HepG2 (cell line): ENCODE data around the gene B9D2. TPM values are rescaled to one million over a fixed set of nuclear protein-coding genes. Genes with fewer than 3 reads are reported as not detected.

Experiments
- ATAC-seq: fragments of 200-7000 bp; cut with Tn5 transposase; 3 replicates; pipeline ENCODE4 v1.9.1; 2020; ENCODE audit warnings: mild to moderate bottlenecking, moderate library complexity
- BruUV-seq: library from RNA; stranded (reverse); fragments of 400-500 nt; replicated peaks from 2 replicates; lab custom pipeline; 2021; lab: Mats Ljungman, UMichigan
- CTCF ChIA-PET: fragments of 300-600 bp; formaldehyde crosslinking; extraction: SDS; loops from one replicate; lab custom pipeline; 2021; ENCODE audit warnings: low total read pairs, inconsistent platforms, low intra/inter-chr PET ratio; lab: Yijun Ruan, JAX
- POLR2A ChIA-PET: fragments of 350-600 bp; sonication (Branson Sonifier 250); formaldehyde crosslinking; loops from one replicate; lab custom pipeline; 2020; ENCODE audit warnings: antibody characterized with exemption, inconsistent platforms; lab: Yijun Ruan, JAX
- DNase-seq: peaks from one replicate; pipeline ENCODE4 v3.0.0-alpha.2; 2015; ENCODE audit warnings: low spot score
- FAIRE-seq: peaks from 3 replicates; lab custom pipeline; 2011; peaks lifted over from hg19 to GRCh38; lab: Jason Lieb, UNC
- H2AFZ ChIP-seq: one replicate; pipeline ENCODE4 v1.6.1; 2011; ENCODE audit warnings: low read length, inconsistent platforms
- H3K27ac ChIP-seq: fragments of 300-600 bp; 3 replicates; pipeline ENCODE4 v1.8.0; 2011; ENCODE audit warnings: mixed run types, mild to moderate bottlenecking, mixed read lengths, low read length, inconsistent platforms; ENCODE audit not compliant: insufficient read depth; ENCODE audit errors: extremely low read length
- H3K27me3 ChIP-seq, 2 experiments: fragments of 200-600 bp in 1 of 2; 2 replicates in 1 of 2; 3 replicates in 1 of 2; pipeline versions ENCODE4 v1.6.0 to v1.8.0; 2011; ENCODE audit warnings: low read length in 2 of 2, mild to moderate bottlenecking in 2 of 2, moderate library complexity in 2 of 2, inconsistent platforms in 1 of 2; ENCODE audit not compliant: insufficient read depth in 2 of 2, control insufficient read depth in 1 of 2
- H3K36me3 ChIP-seq, 2 experiments: fragments of 200-600 bp in 1 of 2; replicated peaks in 1 of 2; 2 replicates in 1 of 2; 3 replicates in 1 of 2; pipeline versions ENCODE4 v1.5.1 to v1.8.0; 2011; ENCODE audit warnings: low read length in 2 of 2, inconsistent platforms in 1 of 2; ENCODE audit not compliant: insufficient read depth in 2 of 2, control insufficient read depth in 1 of 2
- H3K4me1 ChIP-seq: 2 replicates; pipeline ENCODE4 v1.5.1; 2012; ENCODE audit warnings: low read length, inconsistent platforms; ENCODE audit not compliant: insufficient read depth
- H3K4me2 ChIP-seq: 2 replicates; pipeline ENCODE4 v1.6.0; 2011; ENCODE audit warnings: low read depth, low read length, inconsistent platforms
- H3K4me3 ChIP-seq, 3 experiments: fragments of 200-600 bp in 1 of 3; sonication (generic), shearing (Covaris generic) in 1 of 3; replicated peaks in 1 of 3; 2 replicates each; pipeline ENCODE4 v1.5.1; 2011 to 2016; ENCODE audit warnings: low read length in 3 of 3, inconsistent platforms in 2 of 3, low read depth in 2 of 3, mild to moderate bottlenecking in 2 of 3, control low read depth in 1 of 3, mixed read lengths in 1 of 3; ENCODE audit not compliant: insufficient read depth in 1 of 3
- H3K79me2 ChIP-seq: one replicate; pipeline ENCODE4 v1.6.1; 2011; ENCODE audit warnings: low read length, inconsistent platforms; ENCODE audit not compliant: insufficient read depth
- H3K9ac ChIP-seq: 2 replicates; pipeline ENCODE4 v1.6.0; 2011; ENCODE audit warnings: mild to moderate bottlenecking, low read depth, low read length, inconsistent platforms; ENCODE audit not compliant: insufficient read depth
- H3K9me3 ChIP-seq: 2 replicates; pipeline ENCODE4 v1.5.1; 2012; ENCODE audit warnings: mild to moderate bottlenecking, low read length
- H4K20me1 ChIP-seq: 2 replicates; pipeline ENCODE4 v1.6.0; 2011; ENCODE audit warnings: inconsistent platforms, mild to moderate bottlenecking, low read length, moderate library complexity; ENCODE audit not compliant: insufficient read depth
- GLI4 ChIP-seq: sonication (generic); formaldehyde crosslinking; IDR thresholded peaks from 2 replicates; pipeline ENCODE4 v1.5.1; 2020; ENCODE audit warnings: missing genetic modification reagents, mild to moderate bottlenecking, moderate library complexity, borderline replicate concordance
- KLF9 ChIP-seq: IDR thresholded peaks from 2 replicates; pipeline ENCODE4 v1.6.1; 2016; ENCODE audit warnings: low read depth
- NPAS2 ChIP-seq: sonication (generic); formaldehyde crosslinking; IDR thresholded peaks from 2 replicates; pipeline ENCODE4 v1.8.0; 2022; ENCODE audit warnings: mild to moderate bottlenecking, missing genetic modification reagents, borderline replicate concordance
- ONECUT2 ChIP-seq: sonication (generic); formaldehyde crosslinking; IDR thresholded peaks from 2 replicates; pipeline ENCODE4 v1.4.0; 2020; ENCODE audit warnings: missing genetic modification reagents
- PBX3 ChIP-seq: sonication (generic); formaldehyde crosslinking; IDR thresholded peaks from 2 replicates; pipeline ENCODE4 v1.8.1; 2023; ENCODE audit warnings: missing genetic modification reagents, inconsistent platforms, borderline replicate concordance
- PRMT3 ChIP-seq: sonication (generic); formaldehyde crosslinking; IDR thresholded peaks from 2 replicates; pipeline ENCODE4 v1.8.1; 2022; ENCODE audit warnings: low read depth, mild to moderate bottlenecking, moderate library complexity, missing genetic modification reagents, borderline replicate concordance
- SNAPC4 ChIP-seq: sonication (generic); formaldehyde crosslinking; IDR thresholded peaks from 2 replicates; pipeline ENCODE4 v1.4.0; 2020; ENCODE audit warnings: mild to moderate bottlenecking, missing genetic modification reagents
- SOX5 ChIP-seq: IDR thresholded peaks from 2 replicates; pipeline ENCODE4 v1.6.1; 2016; ENCODE audit warnings: borderline replicate concordance
- TFDP2 ChIP-seq: sonication (generic); formaldehyde crosslinking; IDR thresholded peaks from 2 replicates; pipeline ENCODE4 v1.4.0; 2020; ENCODE audit warnings: missing genetic modification reagents
- ZFP36L1 ChIP-seq: sonication (generic); formaldehyde crosslinking; IDR thresholded peaks from 2 replicates; pipeline ENCODE4 v1.8.0; 2022; ENCODE audit warnings: mild to moderate bottlenecking, missing genetic modification reagents, moderate library complexity
- ZNF510 ChIP-seq: sonication (generic); formaldehyde crosslinking; IDR thresholded peaks from 2 replicates; pipeline ENCODE4 v1.4.0; 2020; ENCODE audit warnings: low read depth, mild to moderate bottlenecking, missing genetic modification reagents
- ZUFSP ChIP-seq: sonication (generic); formaldehyde crosslinking; IDR thresholded peaks from 2 replicates; pipeline ENCODE4 v1.9.0; 2021; ENCODE audit warnings: missing genetic modification reagents, mild to moderate bottlenecking, borderline replicate concordance
- WGBS: methylation state at CpG from one replicate; pipeline ENCODE4 v1.1.6; 2017; ENCODE audit warnings: low lambda C conversion rate; 5-methylcytosine and 5-hydroxymethylcytosine counted together
- in situ Hi-C: cut with HindIII; loops from 2 replicates; pipeline ENCODE4 v1.10.0; 2017; ENCODE audit warnings: low pct_unique_long_range_greater_than_20kb; ENCODE audit not compliant: extremely low pct_ligation_motif_present
- intact Hi-C: fragments of 100-400 bp; cut with micrococcal nuclease; formaldehyde crosslinking; loops from one replicate; pipeline ENCODE4 v1.10.0; 2022; ENCODE audit not compliant: unreplicated experiment
- polyA plus RNA-seq, 8 experiments: library from polyadenylated mRNA; depleted of rRNA in 3 of 8; stranded (reverse) in 7 of 8; unstranded in 1 of 8; fragments of >200 nt; fragmentation: Illumina TruSeq in 4 of 8; extraction: Trizol in 4 of 8; gene quantifications; 2 replicates each; pipeline versions ENCODE4 v1.2.1 to v1.2.3, GENCODE V29; 2011 to 2016; ENCODE audit warnings: low read depth in 4 of 8, missing spikeins in 1 of 8, mixed read lengths in 1 of 8; ENCODE audit not compliant: insufficient read depth in 1 of 8
- total RNA-seq, 5 experiments: library from RNA; depleted of rRNA; stranded (reverse); fragments of >200 nt; fragmentation: Illumina TruSeq; extraction: Trizol; gene quantifications; 2 replicates each; pipeline ENCODE4 v1.2.3, GENCODE V29; 2016; ENCODE audit warnings: low read depth in 1 of 5

B9D2 gene
- total and polyA plus RNA-seq, 2 of the 13 experiments (the other 11 are each of a cell fraction or from before 2014, with no cell fraction given), result 3.1 to 4.4 TPM

- Histone ChIP-seq H3K9ac (peak overlapping the region; percentile 82), H2AFZ (no peak overlapping the region), H3K27me3 (no peaks in the 10 kb centered on the region; a peak in 1 of 5 replicates), H3K4me3 (peak overlapping the region; percentile 90 to 95 (median 95)), H3K4me2 (peak overlapping the region; percentile 80), H3K9me3 (no peaks in the 10 kb centered on the region), H3K4me1 (peaks cover 32% of the 10 kb centered on the region), H3K27ac (no peak overlapping the region), H3K36me3 (peaks cover 6 to 11% of the 10 kb centered on the region in 2 experiments; a peak in 2 of 5 replicates), H3K79me2 (peaks cover 29% of the 10 kb centered on the region), H4K20me1 (peaks cover 12% of the 10 kb centered on the region; the same call in 1 of the 2 replicates)
- peak; percentile 11; the same call in 2 of the 3 replicates for ATAC-seq
- TSS peak; percentile 36 for BruUV-seq
- 7% methylated on average over 38 of the region's 58 CpGs for WGBS
- intact Hi-C loops, result loop anchor here (1.0 to 2.0 kb wide), 2 partner anchors 10 to 27 kb away; no protein-coding TSS in a partner anchor
- POLR2A ChIA-PET, result interaction anchor here (1.0 to 3.1 kb wide), 11 partner anchors 12 to 125 kb away, joined by 3 to 73 read pairs (median 8); partner anchors contain the start of genes B9D2, CCDC97, DMAC2 and HNRNPUL1
- CTCF ChIA-PET, result interaction anchor here (1.4 kb wide), 1 partner anchor 43 kb away, joined by 6 read pairs; no protein-coding TSS in a partner anchor
- DNase-seq, result no peak
- FAIRE-seq, result no peak
- in situ Hi-C loops, result loop anchor here (5.0 kb wide), 1 partner anchor 39 kb away; the partner anchor contains the start of gene CCDC97
- no peak for TF ChIP-seq KLF9
- no peak for TF ChIP-seq PRMT3
- TF ChIP-seq TFDP2 (CRISPR knock-in tag), result no peak
- no peak for TF ChIP-seq ZUFSP (CRISPR knock-in tag)
- TF ChIP-seq ZNF510 (CRISPR knock-in tag), result no peak
- no peak for TF ChIP-seq GLI4
- TF ChIP-seq SNAPC4, result no peak
- no peak for TF ChIP-seq NPAS2 (CRISPR knock-in tag)
- TF ChIP-seq SOX5 (CRISPR knock-in tag), result no peak
- TF ChIP-seq ONECUT2 (CRISPR knock-in tag), result no peak
- no peak for TF ChIP-seq ZFP36L1 (CRISPR knock-in tag)
- TF ChIP-seq PBX3 (CRISPR knock-in tag), result no peak
These were observed 12.4 kb downstream of the B9D2 start for GRCh38 chr19:41351339-41352245.
